Measurements from ENCODE around the gene AP3S1. TPM values are rescaled to one million over a fixed set of nuclear protein-coding genes. Genes with fewer than 3 reads are reported as not detected.

Gene AP3S1
- total RNA-seq, 2 experiments from 2014 or later = 76.0 to 89.5 TPM

GRCh38 chr5:115936031-115936430, 94.3 kb downstream of the AP3S1 start:
- Histone ChIP-seq H2AFZ (ENCODE audit: low read length) (no peak overlapping the region), H3K4me2 (ENCODE audit: low read length) (no peak overlapping the region), H3K4me3 (ENCODE audit: low read depth, low read length, poor library complexity, severe bottlenecking) (no peak overlapping the region), H3K36me3 (ENCODE audit: insufficient read depth, low read length) (no peaks in the 10 kb centered on the region), H3K9me2 (ENCODE audit: insufficient read depth, low read length) (no peaks in the 10 kb centered on the region), H3K9me3 (ENCODE audit: low read length) (no peaks in the 10 kb centered on the region), H3K79me2 (ENCODE audit: insufficient read depth, low read depth, low read length) (no peaks in the 10 kb centered on the region), H3K27ac (ENCODE audit: low read depth, low read length, poor library complexity, severe bottlenecking) (no peak overlapping the region), H3K4me1 (ENCODE audit: insufficient read depth, low read length, poor library complexity, severe bottlenecking) (no peaks in the 10 kb centered on the region), H4K20me1 (ENCODE audit: insufficient read depth, low read length) (no peaks in the 10 kb centered on the region)
- no peak for TF ChIP-seq CTCF (conservative IDR thresholded peaks at IDR 0.05; ENCODE audit: low read length)
- no peak for TF ChIP-seq EZH2phosphoT487 (IDR thresholded peaks at IDR 0.05; ENCODE audit: borderline replicate concordance, low read depth, low read length)
- ChIA-PET POLR2A (no interaction called here), CTCF (ENCODE audit: unreplicated experiment) (no interaction called here)
- no TSS peak for BruUV-seq (replicated peaks)
- no peak for DNase-seq (ENCODE audit: low spot score)
- intact Hi-C loops (cut with micrococcal nuclease; ENCODE audit: unreplicated experiment) = no loop called here

GRCh38 chr5:115939059-115939458, 97.3 kb downstream of the AP3S1 start:
- no peaks in the 10 kb centered on the region for H4K20me1 ChIP-seq (ENCODE audit: insufficient read depth, low read length)
- no TSS peak for BruUV-seq (replicated peaks)
- H2AFZ ChIP-seq (ENCODE audit: low read length) = no peak overlapping the region

More at GRCh38 chr5:115939059-115939458, 97.3 kb downstream of the AP3S1 start:
- H3K36me3 ChIP-seq (ENCODE audit: insufficient read depth, low read length) = no peaks in the 10 kb centered on the region
- no peaks in the 10 kb centered on the region for H3K79me2 ChIP-seq (ENCODE audit: insufficient read depth, low read depth, low read length)
- H3K4me3 ChIP-seq (ENCODE audit: low read depth, low read length, poor library complexity, severe bottlenecking) = no peak overlapping the region
- H3K4me2 ChIP-seq (ENCODE audit: low read length) = no peak overlapping the region
- no peak for TF ChIP-seq CTCF (conservative IDR thresholded peaks at IDR 0.05; ENCODE audit: low read length)
- no peak for TF ChIP-seq EZH2phosphoT487 (IDR thresholded peaks at IDR 0.05; ENCODE audit: borderline replicate concordance, low read depth, low read length)
- ChIA-PET CTCF (ENCODE audit: unreplicated experiment) (interaction anchor here (0.6 kb wide), 1 partner anchor 226 kb away, joined by 3 read pairs; no protein-coding TSS in a partner anchor), POLR2A (interaction anchor here (0.7 kb wide), 1 partner anchor 443 kb away, joined by 4 read pairs; no protein-coding TSS in a partner anchor)
- intact Hi-C loops (cut with micrococcal nuclease; ENCODE audit: unreplicated experiment) = no loop called here
- H3K27ac ChIP-seq (ENCODE audit: low read depth, low read length, poor library complexity, severe bottlenecking) = no peak overlapping the region
- H3K9me2 ChIP-seq (ENCODE audit: insufficient read depth, low read length) = no peaks in the 10 kb centered on the region
- no peaks in the 10 kb centered on the region for H3K9me3 ChIP-seq (ENCODE audit: low read length)
- no peaks in the 10 kb centered on the region for H3K4me1 ChIP-seq (ENCODE audit: insufficient read depth, low read length, poor library complexity, severe bottlenecking)
- DNase-seq (ENCODE audit: low spot score) = no peak

All from OCI-LY7 (cell line).